HL-60 (cell line): Measurements from ENCODE around the gene EIF2AK3.
A peak's percentile ranks its signal among the peaks of the same experiment; 100 is the strongest.

Experiments
- DNase-seq, 2 experiments: peaks; one replicate each; pipeline ENCODE4 v3.0.0-alpha.2; 2010 to 2020; ENCODE audit warnings: low read depth in 1 of 2, low spot score in 1 of 2
- H3K27ac ChIP-seq: fragments of 250-450 bp; sonication (Bioruptor Pico); replicated peaks from 2 replicates; pipeline ENCODE4 v1.5.1; 2020; ENCODE audit warnings: mild to moderate bottlenecking, moderate library complexity
- H3K27me3 ChIP-seq: fragments of 250-450 bp; sonication (Bioruptor Pico); 2 replicates; pipeline ENCODE4 v1.5.1; 2021; ENCODE audit warnings: mild to moderate bottlenecking, moderate library complexity; ENCODE audit not compliant: insufficient read depth, poor library complexity, severe bottlenecking
- H3K4me3 ChIP-seq: replicated peaks from 2 replicates; pipeline ENCODE4 v1.5.1; 2011; ENCODE audit warnings: mild to moderate bottlenecking, control low read depth, low read length; ENCODE audit not compliant: insufficient read depth
- GABPA ChIP-seq: IDR thresholded peaks from 2 replicates; pipeline ENCODE4 v1.6.1; 2012; ENCODE audit warnings: low read depth
- POLR2AphosphoS5 ChIP-seq: IDR thresholded peaks from 2 replicates; pipeline ENCODE4 v1.6.1; 2012; ENCODE audit warnings: low read depth
- SPI1 ChIP-seq: IDR thresholded peaks from 2 replicates; pipeline ENCODE4 v1.6.1; 2012; ENCODE audit warnings: low read depth, mild to moderate bottlenecking, borderline replicate concordance
- TF ChIP-seq, protein P1 (sequence below): IDR thresholded peaks from one replicate; pipeline ENCODE4 v1.5.1; 2011; ENCODE audit warnings: low read length, control low read depth, inconsistent platforms; ENCODE audit not compliant: insufficient read depth
- TF ChIP-seq, protein P2 (sequence below): IDR thresholded peaks from 2 replicates; pipeline ENCODE4 v1.6.1; 2012; ENCODE audit warnings: low read depth; ENCODE audit not compliant: insufficient replicate concordance

The EIF2AK3 gene

DNA sequence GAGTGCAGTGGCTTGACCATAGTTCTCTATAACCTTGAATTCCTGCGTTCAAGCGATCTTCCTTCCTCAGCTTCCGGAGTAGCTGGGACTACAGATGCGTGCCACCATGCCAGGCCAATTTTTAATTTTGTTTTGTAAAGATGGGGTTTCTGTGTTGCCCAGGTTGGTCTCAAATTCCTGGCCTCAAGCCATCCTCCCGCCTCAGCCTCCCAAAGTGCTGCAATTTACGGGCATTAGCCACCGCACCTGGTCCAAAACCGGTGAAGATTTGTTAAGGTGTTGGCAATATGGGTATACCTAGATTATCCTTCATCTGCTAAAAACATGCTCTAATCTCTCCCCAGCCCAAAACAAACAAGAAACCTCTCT lies 1.3 kb upstream of the EIF2AK3 start:
- peak overlapping the region; percentile 60 for H3K4me3 ChIP-seq
- DNase-seq: no peak
- H3K27ac ChIP-seq: peak overlapping the region; percentile 93
- TF ChIP-seq POLR2AphosphoS5: no peak
- no peak for TF ChIP-seq SPI1
- TF ChIP-seq, protein P1, sequence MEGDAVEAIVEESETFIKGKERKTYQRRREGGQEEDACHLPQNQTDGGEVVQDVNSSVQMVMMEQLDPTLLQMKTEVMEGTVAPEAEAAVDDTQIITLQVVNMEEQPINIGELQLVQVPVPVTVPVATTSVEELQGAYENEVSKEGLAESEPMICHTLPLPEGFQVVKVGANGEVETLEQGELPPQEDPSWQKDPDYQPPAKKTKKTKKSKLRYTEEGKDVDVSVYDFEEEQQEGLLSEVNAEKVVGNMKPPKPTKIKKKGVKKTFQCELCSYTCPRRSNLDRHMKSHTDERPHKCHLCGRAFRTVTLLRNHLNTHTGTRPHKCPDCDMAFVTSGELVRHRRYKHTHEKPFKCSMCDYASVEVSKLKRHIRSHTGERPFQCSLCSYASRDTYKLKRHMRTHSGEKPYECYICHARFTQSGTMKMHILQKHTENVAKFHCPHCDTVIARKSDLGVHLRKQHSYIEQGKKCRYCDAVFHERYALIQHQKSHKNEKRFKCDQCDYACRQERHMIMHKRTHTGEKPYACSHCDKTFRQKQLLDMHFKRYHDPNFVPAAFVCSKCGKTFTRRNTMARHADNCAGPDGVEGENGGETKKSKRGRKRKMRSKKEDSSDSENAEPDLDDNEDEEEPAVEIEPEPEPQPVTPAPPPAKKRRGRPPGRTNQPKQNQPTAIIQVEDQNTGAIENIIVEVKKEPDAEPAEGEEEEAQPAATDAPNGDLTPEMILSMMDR: no peak
- TF ChIP-seq GABPA: no peak
- H3K27me3 ChIP-seq: no peaks in the 10 kb centered on the region

DNA sequence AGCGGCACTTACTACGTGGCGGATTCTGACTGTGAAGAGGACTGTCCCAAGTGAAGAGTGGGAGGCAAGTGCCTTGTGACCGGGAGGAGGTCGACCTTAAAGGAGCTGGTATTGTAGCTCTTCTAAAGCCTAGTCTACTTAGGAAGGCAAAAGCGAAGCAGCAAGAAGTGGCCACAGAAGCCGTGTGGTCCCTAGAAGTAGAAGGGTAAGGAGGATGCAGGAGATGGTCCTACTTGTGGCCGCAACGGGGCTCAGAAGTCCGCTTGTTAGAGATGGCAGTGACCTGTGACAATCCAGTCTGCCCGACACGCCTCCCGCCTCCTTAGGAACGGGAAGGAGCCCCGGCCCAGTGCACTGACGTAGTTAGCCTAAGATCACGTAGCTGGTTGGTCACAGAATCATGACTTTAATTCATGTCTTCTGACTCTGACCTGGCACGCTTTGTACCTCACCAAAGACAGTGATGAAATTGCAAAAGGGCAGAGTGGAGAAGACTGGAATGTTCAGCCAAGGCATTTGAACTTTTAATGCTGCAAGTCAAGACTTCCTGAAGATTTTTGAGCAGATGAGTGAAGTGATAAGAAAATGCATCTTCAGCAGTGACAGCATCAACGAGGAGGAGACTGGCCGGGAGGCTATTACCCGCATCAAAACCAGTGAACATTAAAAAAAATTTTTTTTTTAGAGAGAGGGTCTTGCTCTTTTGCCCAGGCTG lies 749 bp upstream of the EIF2AK3 start:
- Histone ChIP-seq H3K4me3 (peak overlapping the region; percentile 60), H3K27me3 (no peaks in the 10 kb centered on the region), H3K27ac (peak overlapping the region; percentile 93)
- peak; percentile 88 to 93 for DNase-seq
- TF ChIP-seq SPI1: no peak
- TF ChIP-seq, protein P2, sequence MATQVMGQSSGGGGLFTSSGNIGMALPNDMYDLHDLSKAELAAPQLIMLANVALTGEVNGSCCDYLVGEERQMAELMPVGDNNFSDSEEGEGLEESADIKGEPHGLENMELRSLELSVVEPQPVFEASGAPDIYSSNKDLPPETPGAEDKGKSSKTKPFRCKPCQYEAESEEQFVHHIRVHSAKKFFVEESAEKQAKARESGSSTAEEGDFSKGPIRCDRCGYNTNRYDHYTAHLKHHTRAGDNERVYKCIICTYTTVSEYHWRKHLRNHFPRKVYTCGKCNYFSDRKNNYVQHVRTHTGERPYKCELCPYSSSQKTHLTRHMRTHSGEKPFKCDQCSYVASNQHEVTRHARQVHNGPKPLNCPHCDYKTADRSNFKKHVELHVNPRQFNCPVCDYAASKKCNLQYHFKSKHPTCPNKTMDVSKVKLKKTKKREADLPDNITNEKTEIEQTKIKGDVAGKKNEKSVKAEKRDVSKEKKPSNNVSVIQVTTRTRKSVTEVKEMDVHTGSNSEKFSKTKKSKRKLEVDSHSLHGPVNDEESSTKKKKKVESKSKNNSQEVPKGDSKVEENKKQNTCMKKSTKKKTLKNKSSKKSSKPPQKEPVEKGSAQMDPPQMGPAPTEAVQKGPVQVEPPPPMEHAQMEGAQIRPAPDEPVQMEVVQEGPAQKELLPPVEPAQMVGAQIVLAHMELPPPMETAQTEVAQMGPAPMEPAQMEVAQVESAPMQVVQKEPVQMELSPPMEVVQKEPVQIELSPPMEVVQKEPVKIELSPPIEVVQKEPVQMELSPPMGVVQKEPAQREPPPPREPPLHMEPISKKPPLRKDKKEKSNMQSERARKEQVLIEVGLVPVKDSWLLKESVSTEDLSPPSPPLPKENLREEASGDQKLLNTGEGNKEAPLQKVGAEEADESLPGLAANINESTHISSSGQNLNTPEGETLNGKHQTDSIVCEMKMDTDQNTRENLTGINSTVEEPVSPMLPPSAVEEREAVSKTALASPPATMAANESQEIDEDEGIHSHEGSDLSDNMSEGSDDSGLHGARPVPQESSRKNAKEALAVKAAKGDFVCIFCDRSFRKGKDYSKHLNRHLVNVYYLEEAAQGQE: peak; percentile 39
- TF ChIP-seq, protein P1: no peak
- TF ChIP-seq POLR2AphosphoS5: peak; percentile 73; the same call in 1 of the 2 replicates
- no peak for TF ChIP-seq GABPA

DNA sequence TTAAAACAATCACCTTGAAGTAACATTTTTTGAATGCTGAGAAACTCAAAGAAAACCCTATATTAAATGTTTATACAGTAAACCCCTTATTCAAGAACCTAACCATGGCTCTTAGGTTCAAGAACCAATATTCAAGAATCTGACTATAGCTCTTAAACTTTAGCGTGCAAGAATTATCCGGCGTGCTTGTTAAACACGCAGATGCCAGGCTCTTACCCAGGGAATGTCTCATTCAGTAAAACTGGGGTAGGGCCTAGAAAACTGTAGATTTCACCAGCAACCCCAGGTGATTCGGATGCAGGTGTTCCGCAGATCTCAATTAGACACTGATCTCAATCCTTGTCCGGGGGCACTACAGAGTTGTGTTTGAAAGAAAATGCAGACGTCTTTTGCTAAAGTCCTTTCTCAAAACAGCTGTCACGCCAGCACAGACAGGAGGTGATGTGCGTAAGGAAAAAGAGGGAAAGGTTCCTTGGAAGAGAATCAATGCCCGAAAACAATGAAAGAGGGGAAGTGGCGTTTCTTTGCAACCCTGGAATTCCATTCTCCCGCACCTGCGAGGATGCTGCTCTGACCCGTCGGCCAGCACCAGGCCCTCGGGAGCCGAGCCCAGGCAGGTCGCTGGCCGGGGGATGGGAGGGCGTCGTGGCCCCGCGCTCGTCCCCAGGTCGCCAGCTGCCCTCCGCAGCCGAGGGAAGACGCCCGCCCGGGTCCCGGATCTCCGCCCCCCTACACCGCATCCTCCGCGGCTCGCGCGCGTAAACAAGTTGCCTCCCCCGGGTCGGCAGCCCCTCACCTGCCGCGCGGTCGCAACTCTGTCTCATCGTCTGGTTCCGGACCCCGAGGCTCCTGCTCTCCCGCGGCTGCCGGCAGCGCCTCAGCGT lies 851 bp downstream of the EIF2AK3 start:
- Histone ChIP-seq H3K27me3 (no peaks in the 10 kb centered on the region), H3K4me3 (peak overlapping the region; percentile 77), H3K27ac (peak overlapping the region; percentile 77)
- DNase-seq: no peak
- TF ChIP-seq, protein P1: no peak
- TF ChIP-seq SPI1 (peak; percentile 18; the same call in 1 of the 2 replicates), POLR2AphosphoS5 (no peak), GABPA (no peak)
- TF ChIP-seq, protein P2: no peak
